C1 segment of cervical spinal cord (tissue), 14 donors: ENCODE measurements around the gene PARP12.

Experiments used
- DNase-seq, 14 donors: peaks; one replicate each; lab custom pipeline; 2025; lab: John Stamatoyannopoulos, UW

PARP12 gene

DNA sequence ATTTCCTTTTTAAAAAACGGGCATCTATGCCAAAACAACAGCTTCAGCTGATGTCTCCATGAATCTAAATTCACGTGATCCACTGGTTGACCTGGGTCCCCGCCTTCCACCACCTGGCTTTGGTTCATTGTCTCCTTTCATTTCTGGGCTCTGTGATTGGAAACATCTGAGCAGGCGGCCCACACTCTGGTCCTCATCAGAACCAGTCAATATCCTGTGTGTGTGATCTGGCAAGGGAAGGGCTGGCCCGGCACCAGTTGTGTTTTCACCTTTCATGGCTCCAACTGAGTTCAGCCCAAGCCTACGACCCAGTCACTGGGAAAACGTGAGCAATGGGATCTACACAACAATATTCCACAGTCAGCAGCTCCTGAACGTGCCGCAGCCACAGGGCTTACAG lies 46.2 kb downstream of the PARP12 start:
- DNase-seq = no peak

DNA sequence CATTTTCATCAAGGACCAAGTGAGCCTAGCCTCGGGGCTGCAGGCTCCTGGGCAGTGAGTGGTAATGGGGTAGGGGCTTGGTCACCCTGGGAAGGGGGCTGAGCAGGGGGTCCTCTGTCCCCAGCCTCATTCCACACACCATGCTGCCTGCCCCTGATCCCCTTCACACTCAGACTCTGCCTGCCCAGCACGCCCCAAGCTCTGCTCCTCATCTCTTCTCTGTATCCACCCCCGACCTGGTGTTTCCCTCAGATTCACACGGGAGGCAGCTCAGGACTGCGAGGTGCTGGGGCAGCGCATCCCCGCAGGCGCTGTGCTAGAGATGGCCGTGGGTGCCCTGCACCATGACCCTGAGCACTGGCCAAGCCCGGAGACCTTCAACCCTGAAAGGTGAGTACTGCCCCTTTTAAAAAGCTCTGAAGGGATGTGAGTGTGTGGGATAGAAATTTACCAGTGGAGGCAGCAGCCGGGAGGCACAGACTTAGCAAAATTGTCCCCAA lies 47.2 kb downstream of the PARP12 start:
- no peak for DNase-seq

- no peak for DNase-seq
These were observed 48.6 kb downstream of the PARP12 start for GRCh38 chr7:140014123-140014522.

GRCh38 chr7:140013676-140014075 lies 49.1 kb downstream of the PARP12 start:
- DNase-seq = no peak

DNA sequence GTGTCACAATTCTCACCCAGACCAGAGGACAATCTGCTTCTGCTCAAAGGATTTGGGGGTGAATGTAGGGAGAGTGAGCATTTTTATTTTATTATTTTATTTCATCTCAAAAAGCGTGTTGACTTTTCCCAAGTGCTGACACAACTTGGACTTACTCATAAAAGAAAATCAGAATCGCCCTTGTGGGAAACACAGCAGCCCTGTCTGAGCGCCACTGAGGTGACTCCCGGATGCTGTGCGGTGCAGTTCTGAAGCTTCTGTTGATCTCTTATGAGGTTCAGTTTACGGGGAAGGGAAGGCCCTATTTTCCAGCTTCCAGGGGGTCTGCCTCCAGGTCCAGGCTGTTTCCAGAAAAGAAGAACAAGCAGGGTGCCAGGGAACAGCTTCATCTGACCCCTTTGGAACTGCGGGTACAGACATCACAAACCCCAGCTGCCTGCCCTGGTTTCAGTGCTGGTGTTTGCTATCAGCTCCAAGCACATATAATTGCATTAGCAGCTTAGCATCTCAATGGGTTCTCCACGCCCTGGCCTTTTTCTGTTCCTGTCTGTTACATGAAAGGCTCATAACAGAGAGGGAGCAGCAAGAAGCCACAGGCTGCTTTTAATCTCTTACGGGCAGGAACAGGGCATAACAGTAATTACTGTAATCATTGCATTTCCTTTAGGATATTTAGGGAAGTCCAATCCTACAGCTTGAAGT lies 52.4 kb downstream of the PARP12 start:
- no peak for DNase-seq

DNA sequence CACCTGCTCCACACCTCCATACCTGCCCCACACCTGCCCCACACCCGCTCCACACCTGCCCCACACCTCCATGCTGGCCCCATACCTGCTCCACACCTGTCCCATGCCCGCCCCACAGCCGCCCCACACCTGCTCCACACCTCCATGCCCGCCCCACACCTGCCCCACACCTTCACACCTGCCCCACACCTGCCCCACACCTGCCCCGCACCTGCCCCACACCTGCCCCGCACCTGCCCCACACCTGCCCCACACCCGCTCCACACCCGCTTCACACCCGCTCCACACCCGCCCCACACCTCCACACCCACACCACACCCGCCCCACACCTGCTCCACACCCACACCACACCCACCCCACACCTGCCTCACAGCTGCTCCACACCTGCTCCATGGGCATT lies 53.0 kb downstream of the PARP12 start:
- no peak for DNase-seq

GRCh38 chr7:140008755-140009610 lies 53.8 kb downstream of the PARP12 start:
- DNase-seq = no peak

GRCh38 chr7:140007051-140007690 lies 55.6 kb downstream of the PARP12 start:
- no peak for DNase-seq

GRCh38 chr7:140006600-140006999 lies 56.2 kb downstream of the PARP12 start:
- no peak for DNase-seq

DNA sequence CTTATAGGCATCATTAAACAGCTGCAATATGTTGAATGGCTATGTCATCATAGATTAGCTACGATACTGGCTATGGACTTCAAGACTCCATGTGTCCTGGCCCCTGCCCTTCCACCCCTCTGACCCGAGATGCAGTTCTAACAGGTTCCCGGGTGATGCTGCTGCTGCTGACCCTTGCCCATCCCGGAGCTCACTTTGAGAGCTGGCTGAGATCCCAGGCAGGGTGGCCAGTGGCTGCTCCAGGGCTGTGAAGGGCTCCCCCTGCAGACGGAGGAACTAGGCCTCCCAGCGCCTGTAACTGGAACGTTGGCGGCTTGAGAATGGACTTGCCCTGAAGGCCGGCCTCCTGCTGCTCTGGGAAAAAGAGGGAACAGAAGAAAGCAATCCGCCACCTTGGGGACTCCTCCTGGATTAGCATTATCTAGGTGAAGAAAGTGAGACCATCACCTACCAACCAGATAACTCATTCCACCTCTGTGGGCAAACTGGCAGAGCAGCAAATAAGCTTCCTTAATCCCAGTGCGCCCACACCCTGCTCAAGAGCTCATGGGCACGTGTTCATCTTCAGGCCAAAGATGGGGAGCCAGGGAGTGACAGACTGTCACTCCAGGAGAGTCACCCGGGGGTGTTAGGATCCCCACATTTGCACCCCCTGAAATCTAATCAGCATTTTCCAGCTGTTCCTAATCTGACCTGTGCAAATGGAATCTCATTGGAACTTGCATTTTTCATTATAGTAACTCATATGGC lies 56.8 kb downstream of the PARP12 start:
- DNase-seq = no peak

- no peak for DNase-seq
These were observed 57.4 kb downstream of the PARP12 start for GRCh38 chr7:140005341-140005740.

DNA sequence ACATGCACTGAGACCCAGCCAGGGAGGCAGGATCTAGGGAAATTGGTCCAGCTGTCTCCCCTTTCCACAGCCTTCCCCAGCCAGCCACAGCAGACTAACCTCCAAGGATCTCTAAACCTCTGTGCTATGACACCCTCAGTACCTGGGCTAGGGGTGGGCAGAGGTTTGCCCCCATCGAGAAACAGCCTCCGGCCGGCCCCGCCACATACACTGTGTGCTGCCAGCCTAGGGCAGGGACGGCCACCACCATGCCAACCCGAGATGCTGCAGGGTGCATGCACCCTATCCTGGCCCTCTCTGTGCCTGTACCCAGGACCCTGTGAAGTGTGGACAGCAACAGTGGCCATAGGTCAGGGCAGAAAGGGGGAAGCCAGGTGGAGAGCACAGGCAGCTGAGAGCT lies 58.1 kb downstream of the PARP12 start:
- DNase-seq = no peak

GRCh38 chr7:140003913-140004382 lies 58.8 kb downstream of the PARP12 start:
- DNase-seq = no peak

DNA sequence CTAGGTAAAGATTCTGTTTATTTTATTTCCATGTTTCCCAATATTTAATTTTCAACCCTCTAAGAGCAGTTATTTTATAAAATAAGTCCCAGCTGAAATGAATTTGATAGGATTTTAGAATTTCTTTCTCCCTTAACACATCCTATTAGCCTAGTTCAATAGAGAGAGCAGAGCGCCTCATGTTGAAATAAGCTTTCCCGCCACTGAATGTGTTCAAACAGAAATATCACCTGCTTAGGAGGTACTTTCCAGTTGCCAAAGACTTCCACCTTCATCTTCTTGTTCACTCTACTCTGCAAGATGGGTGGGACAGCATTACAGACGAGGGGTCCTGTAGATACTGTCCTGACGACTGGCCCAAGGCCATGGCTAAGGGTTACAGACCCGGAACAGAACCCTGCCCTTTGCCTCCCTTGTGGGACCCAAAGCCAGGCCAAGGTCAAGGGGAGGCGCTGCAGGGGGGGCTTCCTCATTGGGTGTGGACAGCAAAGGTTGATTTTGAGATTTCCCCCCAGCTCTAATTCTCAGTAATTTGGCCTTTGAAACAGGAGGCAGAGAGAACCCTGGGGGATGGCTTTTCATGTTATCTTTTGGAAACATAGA lies 62.0 kb downstream of the PARP12 start:
- no peak for DNase-seq

- no peak for DNase-seq
These were observed 63.2 kb downstream of the PARP12 start for GRCh38 chr7:139999516-139999915.

- DNase-seq = no peak
These were observed 64.2 kb downstream of the PARP12 start for GRCh38 chr7:139998572-139998971.

GRCh38 chr7:139995017-139995915 lies 67.5 kb downstream of the PARP12 start:
- DNase-seq = peak in 11 of 14 donors; percentile 17 to 60 (median 41)

- peak in 4 of 14 donors; percentile 5 to 28 (median 16) for DNase-seq
These were observed 68.4 kb downstream of the PARP12 start for GRCh38 chr7:139994356-139994755.

GRCh38 chr7:139993592-139993991 lies 69.2 kb downstream of the PARP12 start:
- DNase-seq = no peak

- no peak for DNase-seq
These were observed 69.6 kb downstream of the PARP12 start for GRCh38 chr7:139993169-139993568.
